ENCODE data around the gene LRRC4C.

LRRC4C gene

GRCh38 chr11:40162901-40163883 is 1296.3 kb downstream of the LRRC4C start:
- no peak for FAIRE-seq
- no peak for DNase-seq (ENCODE audit: insufficient read length, low spot score)

- no peak for FAIRE-seq
Measured at GRCh38 chr11:40161854-40162410, 1297.5 kb downstream of the LRRC4C start.

GRCh38 chr11:40160418-40160817 is 1299.0 kb downstream of the LRRC4C start:
- FAIRE-seq: no peak
- DNase-seq (ENCODE audit: insufficient read length, low spot score): no peak

More at GRCh38 chr11:40161854-40162410, 1297.5 kb downstream of the LRRC4C start:
- no peak for DNase-seq (ENCODE audit: insufficient read length, low spot score)

- FAIRE-seq (no peak), DNase-seq (ENCODE audit: insufficient read length, low spot score) (no peak)
Measured at GRCh38 chr11:40149721-40150120, 1309.7 kb downstream of the LRRC4C start.

GRCh38 chr11:40140560-40140959 is 1318.9 kb downstream of the LRRC4C start:
- FAIRE-seq (no peak), DNase-seq (ENCODE audit: insufficient read length, low spot score) (no peak)

GRCh38 chr11:40139536-40139935 is 1319.9 kb downstream of the LRRC4C start:
- FAIRE-seq (no peak), DNase-seq (ENCODE audit: insufficient read length, low spot score) (no peak)

- no peak for DNase-seq (ENCODE audit: insufficient read length, low spot score)
- no peak for FAIRE-seq
Measured at GRCh38 chr11:40139066-40139465, 1320.4 kb downstream of the LRRC4C start.

GRCh38 chr11:40134820-40135570 is 1324.5 kb downstream of the LRRC4C start:
- no peak for FAIRE-seq

GRCh38 chr11:40133498-40133897 is 1326.0 kb downstream of the LRRC4C start:
- DNase-seq (ENCODE audit: insufficient read length, low spot score): no peak
- no peak for FAIRE-seq

More at GRCh38 chr11:40134820-40135570, 1324.5 kb downstream of the LRRC4C start:
- DNase-seq (ENCODE audit: insufficient read length, low spot score): no peak

- DNase-seq (ENCODE audit: insufficient read length, low spot score) (no peak), FAIRE-seq (no peak)
Measured at GRCh38 chr11:40132912-40133311, 1326.5 kb downstream of the LRRC4C start.

GRCh38 chr11:40130427-40130826 is 1329.0 kb downstream of the LRRC4C start:
- peak; percentile 31 for FAIRE-seq
- no peak for DNase-seq (ENCODE audit: insufficient read length, low spot score)

- DNase-seq (ENCODE audit: insufficient read length, low spot score) (no peak), FAIRE-seq (no peak)
Measured at GRCh38 chr11:40129266-40129665, 1330.2 kb downstream of the LRRC4C start.

- FAIRE-seq (no peak), DNase-seq (ENCODE audit: insufficient read length, low spot score) (no peak)
Measured at GRCh38 chr11:40125054-40125453, 1334.4 kb downstream of the LRRC4C start.

GRCh38 chr11:40119661-40120060 is 1339.8 kb downstream of the LRRC4C start:
- DNase-seq (ENCODE audit: insufficient read length, low spot score) (no peak), FAIRE-seq (no peak)

- FAIRE-seq (no peak), DNase-seq (ENCODE audit: insufficient read length, low spot score) (no peak)
Measured at GRCh38 chr11:40118780-40119179, 1340.7 kb downstream of the LRRC4C start.

- DNase-seq (ENCODE audit: insufficient read length, low spot score) (no peak), FAIRE-seq (no peak)
Measured at GRCh38 chr11:40118026-40118425, 1341.4 kb downstream of the LRRC4C start.

- FAIRE-seq (no peak), DNase-seq (ENCODE audit: insufficient read length, low spot score) (no peak)
Measured at GRCh38 chr11:40104941-40105550, 1354.4 kb downstream of the LRRC4C start.

- FAIRE-seq: no peak
- no peak for DNase-seq (ENCODE audit: insufficient read length, low spot score)
Measured at GRCh38 chr11:40100781-40101180, 1358.7 kb downstream of the LRRC4C start.

GRCh38 chr11:40100162-40100553 is 1359.3 kb downstream of the LRRC4C start:
- FAIRE-seq: no peak

GRCh38 chr11:40099426-40100161 is 1359.9 kb downstream of the LRRC4C start:
- FAIRE-seq (no peak), DNase-seq (ENCODE audit: insufficient read length, low spot score) (no peak)

More at GRCh38 chr11:40100162-40100553, 1359.3 kb downstream of the LRRC4C start:
- DNase-seq (ENCODE audit: insufficient read length, low spot score): no peak

Data from GM19239 (cell line).